ENCODE data around the gene RRN3.
"Not testable (repeated sequence)": the region's sequence is repeated elsewhere in the genome, so short reads cannot be mapped to it uniquely, and the experiment has no call there.

- TF ChIP-seq CTCF, POLR2A (IDR thresholded peaks at IDR 0.05): not testable (repeated sequence)
Measured at GRCh38 chr16:15065961-15066360, 28.1 kb downstream of the RRN3 start.
